HG02885 (cell line): Measurements from ENCODE around the gene CPEB4.

ENCODE experiments used
- ATAC-seq: cut with Tn5 transposase; IDR thresholded peaks from one replicate; pipeline ENCODE4 v1.9.1; 2021; ENCODE audit warnings: mild to moderate bottlenecking; ENCODE audit not compliant: unreplicated experiment, poor library complexity

Gene CPEB4

DNA sequence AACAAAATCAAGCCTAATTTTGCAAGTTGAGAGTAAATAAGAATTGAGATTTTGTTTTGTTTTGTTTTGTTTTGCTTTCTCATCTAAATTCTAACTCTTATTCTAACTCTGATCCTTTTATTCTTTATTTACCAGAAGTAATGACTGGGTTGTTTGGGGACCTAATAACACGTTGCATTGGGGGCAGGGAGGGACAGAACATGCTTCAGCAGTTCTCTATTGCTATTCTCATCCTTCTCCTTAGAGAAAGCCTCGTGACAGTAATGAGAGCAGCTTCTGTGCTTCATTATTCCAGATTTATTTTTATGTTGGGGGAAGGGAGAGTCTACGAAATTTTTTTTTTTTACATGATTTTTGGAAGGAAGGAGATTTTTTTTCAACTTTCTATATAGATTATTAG is 21.1 kb downstream of the CPEB4 start:
- ATAC-seq = no peak

GRCh38 chr5:173910215-173910614 is 22.1 kb downstream of the CPEB4 start:
- no peak for ATAC-seq

- ATAC-seq = no peak
These were observed 23.5 kb downstream of the CPEB4 start for GRCh38 chr5:173911623-173912022.

DNA sequence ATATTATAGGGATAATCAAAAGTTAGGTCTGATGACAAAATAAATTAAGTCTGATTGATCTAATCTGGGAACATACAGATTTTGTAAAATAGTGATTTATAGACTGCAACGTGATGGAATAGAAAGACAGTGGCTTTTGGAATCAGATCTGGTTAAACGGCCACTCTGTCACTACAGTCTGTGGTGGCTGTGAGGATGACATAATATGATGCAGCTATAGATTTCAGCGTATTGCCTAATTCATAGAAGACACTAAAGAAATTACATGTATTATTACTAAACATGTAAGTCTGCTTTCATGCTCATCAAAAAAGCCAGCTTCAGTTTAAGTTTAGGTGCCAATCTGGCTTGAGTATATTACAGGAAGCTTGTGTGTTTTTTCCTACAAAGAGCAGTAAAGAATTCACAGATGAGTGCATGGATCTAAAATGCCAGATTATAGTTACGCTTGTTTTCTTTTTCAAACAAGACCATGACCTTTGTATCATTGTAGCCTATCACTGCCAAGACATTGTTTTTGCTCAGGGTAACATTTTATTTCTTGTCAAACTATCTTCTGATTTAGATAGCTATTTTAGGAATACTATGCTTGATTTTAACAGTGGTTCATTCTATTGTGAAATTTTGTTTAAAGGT is 25.7 kb downstream of the CPEB4 start:
- no peak for ATAC-seq

- no peak for ATAC-seq
These were observed 27.3 kb downstream of the CPEB4 start for GRCh38 chr5:173915310-173916014.

DNA sequence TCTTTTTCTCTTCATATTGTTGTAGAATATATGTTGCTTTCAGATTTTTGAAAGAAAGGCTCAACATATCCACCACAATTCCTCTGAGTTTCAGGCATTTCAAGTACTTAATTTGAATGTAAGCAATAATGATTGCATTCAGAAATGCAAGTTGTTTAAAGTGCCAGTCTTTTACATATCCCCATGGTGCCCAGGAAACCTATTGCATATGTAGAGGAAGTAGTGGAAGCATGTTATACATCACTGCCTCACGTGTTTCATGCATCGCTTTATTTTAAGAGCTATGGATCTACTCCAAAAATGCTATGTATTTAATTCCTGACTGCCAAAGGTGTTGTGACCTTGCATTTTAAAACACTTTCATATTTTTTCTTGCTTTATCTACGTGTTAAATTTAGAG is 28.1 kb downstream of the CPEB4 start:
- ATAC-seq = no peak

- peak; percentile 89 for ATAC-seq
These were observed 29.9 kb downstream of the CPEB4 start for GRCh38 chr5:173917788-173918786.

DNA sequence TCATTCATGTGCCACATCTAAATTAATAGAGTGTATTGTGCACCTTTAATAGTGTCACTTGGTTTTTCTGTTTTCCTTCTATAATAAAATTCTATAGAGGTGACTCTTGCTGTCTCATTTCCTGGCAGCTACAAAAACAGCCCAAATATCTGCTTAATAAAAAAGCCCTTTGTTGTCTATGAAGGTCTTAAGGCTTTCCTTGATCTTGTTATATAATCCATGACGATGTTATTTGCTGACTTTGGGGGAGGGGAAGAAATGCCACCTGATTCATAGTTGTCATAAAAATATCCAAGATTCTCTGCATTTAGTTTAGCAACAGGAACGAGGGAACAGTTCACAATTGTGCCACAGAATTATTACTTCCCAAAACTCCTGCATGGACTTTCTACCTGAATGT is 31.3 kb downstream of the CPEB4 start:
- no peak for ATAC-seq

DNA sequence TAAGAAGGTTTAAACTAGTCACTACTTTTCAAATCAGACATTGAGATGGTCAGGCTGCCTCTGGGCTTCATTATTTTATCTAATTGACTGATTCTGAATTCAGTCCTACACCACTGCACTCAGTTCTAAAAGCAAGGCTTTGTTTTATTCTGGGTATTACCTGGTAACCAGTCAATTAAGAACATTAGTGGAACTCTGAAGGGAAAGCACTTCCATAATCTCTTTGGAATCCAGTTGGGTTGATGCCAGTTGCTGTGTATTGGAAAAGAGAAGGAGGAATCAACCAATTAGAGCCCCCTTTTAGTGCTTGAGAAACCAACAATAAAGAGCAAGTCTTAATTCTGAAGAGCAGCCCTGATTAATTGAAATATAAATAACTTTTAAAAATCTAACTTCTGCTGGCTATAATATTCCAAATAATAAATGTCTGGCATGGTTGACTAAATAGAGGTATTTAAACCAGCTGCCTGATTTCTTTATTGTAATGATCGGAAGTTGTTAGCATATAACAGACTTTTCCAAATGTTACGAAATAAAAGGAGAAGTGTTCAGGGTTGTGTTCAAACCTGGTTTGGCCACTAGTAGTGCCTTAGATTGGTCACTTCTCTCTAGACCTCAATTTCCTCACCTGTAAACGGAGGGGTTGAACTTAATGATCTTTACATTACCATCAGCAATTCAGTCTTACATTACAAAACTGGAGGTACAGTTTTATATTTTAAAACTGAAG is 32.0 kb downstream of the CPEB4 start:
- ATAC-seq = no peak

GRCh38 chr5:173920866-173921555 is 32.9 kb downstream of the CPEB4 start:
- ATAC-seq = no peak

DNA sequence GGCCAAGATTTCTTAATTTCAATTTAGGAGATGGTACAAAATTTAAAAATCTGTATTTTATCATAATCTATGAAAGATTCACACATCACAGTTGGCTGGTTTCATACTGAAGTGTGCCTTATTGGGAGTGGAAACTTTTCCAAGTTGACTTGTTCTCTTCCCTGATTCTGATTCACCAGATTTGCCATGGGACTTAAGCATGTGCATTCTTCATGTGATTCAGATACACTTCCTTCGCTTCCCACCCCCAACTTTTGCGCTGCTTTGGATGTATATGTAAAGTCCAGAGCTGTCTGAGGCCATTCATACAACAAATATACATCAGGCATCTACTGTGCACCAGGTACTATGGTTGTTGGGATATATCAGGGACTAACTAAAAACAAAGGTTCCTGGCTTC is 34.4 kb downstream of the CPEB4 start:
- ATAC-seq = no peak

DNA sequence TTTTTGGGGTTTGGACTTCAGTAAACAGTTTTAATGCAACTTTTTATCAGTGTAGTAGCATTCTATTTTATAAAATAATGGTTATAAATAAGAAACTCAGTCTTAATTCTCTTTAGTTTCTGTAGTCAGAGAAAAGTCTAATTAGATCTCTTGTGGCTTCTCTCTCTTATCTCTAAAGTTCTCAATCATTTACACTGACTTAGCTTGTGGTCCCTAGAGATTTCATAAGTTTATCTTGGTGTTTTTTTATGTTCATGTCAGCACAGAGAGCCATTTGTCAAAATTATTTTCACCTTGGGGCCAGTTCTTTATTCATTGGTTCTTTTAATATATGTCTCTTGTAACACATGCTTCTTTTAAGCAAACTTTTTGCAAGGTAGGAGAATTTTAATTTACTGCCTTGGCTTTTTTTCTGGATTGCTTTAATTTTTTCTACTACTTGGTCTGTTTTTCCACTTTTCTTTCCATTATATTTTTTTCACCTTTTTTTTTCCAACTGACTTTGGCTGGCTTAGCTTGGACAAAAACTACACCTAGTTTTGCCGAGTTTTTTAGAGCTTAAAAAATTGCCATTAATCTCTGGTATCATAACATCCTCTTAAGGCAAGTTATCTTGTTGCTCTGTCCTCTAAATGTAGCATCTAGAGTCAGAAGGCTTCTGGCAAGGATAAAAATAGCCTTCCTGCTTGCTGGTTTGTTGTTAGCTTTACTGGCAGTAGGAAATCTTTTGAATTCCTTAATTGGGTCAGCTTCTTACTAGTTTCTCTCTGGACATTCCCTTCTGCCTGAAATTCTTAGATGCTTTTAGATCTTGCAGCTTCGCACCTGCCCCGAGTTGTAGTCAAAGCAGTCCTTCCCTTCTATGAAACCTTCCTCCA is 35.3 kb downstream of the CPEB4 start:
- ATAC-seq = no peak

DNA sequence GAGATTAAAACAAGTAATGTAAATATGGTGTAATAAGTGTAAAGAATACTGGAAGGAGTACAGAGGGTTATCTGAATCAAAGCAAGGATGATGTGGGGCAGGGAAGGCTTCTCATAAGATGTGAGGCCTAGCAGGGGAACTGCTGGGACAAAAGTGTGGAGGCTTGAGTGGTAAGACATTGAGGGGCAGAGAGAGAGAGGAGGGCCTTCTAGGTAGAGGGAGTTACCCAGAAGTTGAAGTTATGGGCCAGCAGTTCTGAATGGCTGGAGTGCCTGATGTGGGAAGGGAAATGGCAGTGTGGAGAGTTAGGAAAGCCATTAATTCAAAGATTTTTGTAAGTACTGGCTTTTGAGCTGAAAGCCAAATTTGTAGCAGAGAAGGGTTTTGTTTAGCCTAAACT is 36.8 kb downstream of the CPEB4 start:
- no peak for ATAC-seq

DNA sequence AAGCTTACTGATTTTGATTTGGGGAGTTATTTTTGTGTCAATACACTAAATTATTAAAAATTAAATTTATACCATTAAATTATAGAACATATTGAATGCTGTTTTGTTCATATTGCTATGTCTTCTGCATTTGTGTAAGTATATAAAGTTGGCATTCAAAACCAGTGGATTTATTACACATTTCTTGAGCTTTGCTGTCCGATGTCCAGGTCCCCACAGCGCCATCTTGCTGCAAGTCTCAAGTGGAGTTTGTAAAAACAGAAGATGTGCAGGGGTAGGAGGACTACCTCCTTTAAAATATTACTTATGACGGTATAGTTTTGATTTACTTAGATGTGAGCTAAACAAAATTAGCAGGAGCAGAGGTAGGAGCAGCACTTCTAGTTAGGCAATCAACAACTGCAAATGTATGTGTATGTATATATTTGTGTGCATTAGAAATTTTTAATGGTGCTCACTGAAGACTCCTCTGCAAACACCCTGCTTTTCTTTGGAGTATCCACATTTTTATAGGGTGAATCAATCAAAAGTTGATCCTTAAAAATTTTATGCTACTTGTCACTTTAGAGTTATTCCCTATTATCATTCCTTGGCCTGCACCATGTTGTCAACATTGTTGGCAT is 37.4 kb downstream of the CPEB4 start:
- no peak for ATAC-seq

GRCh38 chr5:173926359-173926758 is 38.2 kb downstream of the CPEB4 start:
- no peak for ATAC-seq

DNA sequence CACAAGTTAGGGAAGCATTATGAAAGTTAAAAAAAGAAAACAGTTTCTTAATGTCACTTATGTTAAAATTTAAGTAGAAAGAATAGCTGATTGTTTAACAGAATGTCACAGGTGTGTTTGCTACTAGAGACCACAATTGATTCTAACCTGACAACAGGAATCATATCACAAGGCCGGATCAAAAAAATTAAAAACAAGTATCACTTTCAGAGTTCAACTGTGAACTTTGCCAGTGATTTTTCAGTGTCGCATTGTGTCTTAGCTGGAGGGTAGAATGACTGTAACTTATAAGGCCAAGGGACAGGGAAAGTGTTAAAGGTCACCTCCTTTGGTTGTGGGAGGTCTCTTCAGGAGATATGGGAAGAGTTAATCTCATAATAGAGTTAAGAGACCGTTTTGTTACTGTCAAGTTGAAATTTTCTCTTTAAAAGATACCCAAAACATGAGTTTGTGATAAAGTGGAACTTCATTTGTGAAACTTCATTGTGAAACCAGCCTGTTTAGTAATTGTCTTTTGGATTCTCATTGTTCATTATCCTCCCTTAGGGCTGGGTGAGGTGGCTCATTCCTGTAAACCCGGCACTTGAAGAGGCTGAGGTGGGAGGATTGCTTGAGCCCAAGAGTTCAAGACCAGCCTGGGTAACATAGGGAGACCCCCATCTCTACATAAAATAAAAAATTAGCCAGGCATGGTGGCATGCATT is 40.9 kb downstream of the CPEB4 start:
- ATAC-seq = no peak

- ATAC-seq = no peak
These were observed 44.6 kb downstream of the CPEB4 start for GRCh38 chr5:173932695-173933139.

GRCh38 chr5:173933901-173934300 is 45.8 kb downstream of the CPEB4 start:
- no peak for ATAC-seq
